ENCODE results near the gene HSP90AB1. TPM values are rescaled to one million over a fixed set of nuclear protein-coding genes. Genes with fewer than 3 reads are reported as not detected.

HSP90AB1 gene
- total and polyA plus RNA-seq, 2 donors: 220 to 600 TPM

DNA sequence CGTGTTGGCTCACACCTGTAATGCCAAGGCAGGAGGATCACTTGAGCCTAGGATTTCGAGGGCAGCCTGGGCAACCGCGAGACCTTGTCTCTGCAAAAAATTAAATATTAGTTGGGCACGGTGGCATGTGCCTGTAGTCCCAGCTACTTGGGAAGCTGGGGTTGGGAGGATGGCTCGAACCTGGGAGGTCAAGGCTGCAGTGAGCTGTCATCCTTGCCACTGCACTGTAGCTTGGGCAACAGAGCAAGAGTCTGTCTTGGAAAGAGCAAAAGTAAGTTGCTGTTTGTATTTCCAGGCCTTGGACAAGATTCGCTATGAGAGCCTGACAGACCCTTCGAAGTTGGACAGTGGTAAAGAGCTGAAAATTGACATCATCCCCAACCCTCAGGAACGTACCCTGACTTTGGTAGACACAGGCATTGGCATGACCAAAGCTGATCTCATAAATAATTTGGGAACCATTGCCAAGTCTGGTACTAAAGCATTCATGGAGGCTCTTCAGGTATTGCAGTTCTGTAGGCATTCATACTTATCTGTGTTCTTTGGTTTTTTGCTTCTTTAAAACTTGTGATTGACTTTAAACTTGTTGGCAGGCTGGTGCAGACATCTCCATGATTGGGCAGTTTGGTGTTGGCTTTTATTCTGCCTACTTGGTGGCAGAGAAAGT, 2.3 kb downstream of the HSP90AB1 start:
- H3K27ac ChIP-seq (ENCODE audit: low read depth): no peak overlapping the region

DNA sequence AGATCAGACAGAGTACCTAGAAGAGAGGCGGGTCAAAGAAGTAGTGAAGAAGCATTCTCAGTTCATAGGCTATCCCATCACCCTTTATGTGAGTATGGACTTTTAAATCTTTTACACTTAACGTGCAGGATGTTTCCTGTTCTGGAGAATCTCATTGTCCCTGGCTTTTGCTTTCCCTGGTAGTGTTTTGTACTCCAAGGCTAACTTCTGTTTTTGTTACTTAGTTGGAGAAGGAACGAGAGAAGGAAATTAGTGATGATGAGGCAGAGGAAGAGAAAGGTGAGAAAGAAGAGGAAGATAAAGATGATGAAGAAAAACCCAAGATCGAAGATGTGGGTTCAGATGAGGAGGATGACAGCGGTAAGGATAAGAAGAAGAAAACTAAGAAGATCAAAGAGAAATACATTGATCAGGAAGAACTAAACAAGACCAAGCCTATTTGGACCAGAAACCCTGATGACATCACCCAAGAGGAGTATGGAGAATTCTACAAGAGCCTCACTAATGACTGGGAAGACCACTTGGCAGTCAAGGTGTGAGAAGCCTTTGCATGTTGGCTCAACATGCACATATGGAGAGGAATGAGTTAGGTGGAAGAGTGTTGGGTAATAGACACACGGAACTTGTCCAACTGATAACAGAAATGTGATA, 3.3 kb downstream of the HSP90AB1 start:
- Histone ChIP-seq H3K4me1 (ENCODE audit: insufficient read depth) (no peaks in the 10 kb centered on the region), H3K4me3 (ENCODE audit: low read depth, low read length) (no peak overlapping the region), H3K36me3 (ENCODE audit: insufficient read depth) (peaks cover 4% of the 10 kb centered on the region), H3K27ac (ENCODE audit: low read depth) (no peak overlapping the region)
- no peak for DNase-seq (ENCODE audit: extremely low spot score)
- 70% methylated on average over 6 of the region's 6 CpGs for WGBS

More for the DNA sequence above, 2.3 kb downstream of the HSP90AB1 start:
- Histone ChIP-seq H3K4me1 (ENCODE audit: insufficient read depth) (no peaks in the 10 kb centered on the region), H3K4me3 (ENCODE audit: low read depth, low read length) (no peak overlapping the region), H3K36me3 (ENCODE audit: insufficient read depth) (peaks cover 4% of the 10 kb centered on the region)
- 81% methylated on average over 9 of the region's 9 CpGs for WGBS
- DNase-seq (ENCODE audit: extremely low spot score): no peak

DNA sequence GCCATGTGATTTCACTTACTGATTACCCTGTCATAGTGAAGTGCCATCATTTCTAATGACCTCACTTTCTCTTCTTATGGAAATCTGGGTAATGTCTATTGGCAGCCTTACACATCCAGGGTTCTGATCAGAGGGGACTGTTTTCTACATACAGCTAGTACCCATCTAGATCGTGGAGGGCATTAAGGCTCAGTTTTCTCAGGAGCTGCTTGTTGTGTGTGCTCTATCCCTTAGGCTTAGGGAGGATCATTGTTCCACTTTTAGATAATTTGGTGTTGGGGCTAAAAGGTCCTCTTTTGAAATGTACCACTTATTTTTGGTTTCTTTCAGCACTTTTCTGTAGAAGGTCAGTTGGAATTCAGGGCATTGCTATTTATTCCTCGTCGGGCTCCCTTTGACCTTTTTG, 3.8 kb downstream of the HSP90AB1 start:
- Histone ChIP-seq H3K4me1 (ENCODE audit: insufficient read depth) (no peaks in the 10 kb centered on the region), H3K4me3 (ENCODE audit: low read depth, low read length) (no peak overlapping the region), H3K36me3 (ENCODE audit: insufficient read depth) (peaks cover 4% of the 10 kb centered on the region), H3K27ac (ENCODE audit: low read depth) (no peak overlapping the region)
- 79% methylated on average over 3 of the region's 3 CpGs for WGBS
- no peak for DNase-seq (ENCODE audit: extremely low spot score)

DNA sequence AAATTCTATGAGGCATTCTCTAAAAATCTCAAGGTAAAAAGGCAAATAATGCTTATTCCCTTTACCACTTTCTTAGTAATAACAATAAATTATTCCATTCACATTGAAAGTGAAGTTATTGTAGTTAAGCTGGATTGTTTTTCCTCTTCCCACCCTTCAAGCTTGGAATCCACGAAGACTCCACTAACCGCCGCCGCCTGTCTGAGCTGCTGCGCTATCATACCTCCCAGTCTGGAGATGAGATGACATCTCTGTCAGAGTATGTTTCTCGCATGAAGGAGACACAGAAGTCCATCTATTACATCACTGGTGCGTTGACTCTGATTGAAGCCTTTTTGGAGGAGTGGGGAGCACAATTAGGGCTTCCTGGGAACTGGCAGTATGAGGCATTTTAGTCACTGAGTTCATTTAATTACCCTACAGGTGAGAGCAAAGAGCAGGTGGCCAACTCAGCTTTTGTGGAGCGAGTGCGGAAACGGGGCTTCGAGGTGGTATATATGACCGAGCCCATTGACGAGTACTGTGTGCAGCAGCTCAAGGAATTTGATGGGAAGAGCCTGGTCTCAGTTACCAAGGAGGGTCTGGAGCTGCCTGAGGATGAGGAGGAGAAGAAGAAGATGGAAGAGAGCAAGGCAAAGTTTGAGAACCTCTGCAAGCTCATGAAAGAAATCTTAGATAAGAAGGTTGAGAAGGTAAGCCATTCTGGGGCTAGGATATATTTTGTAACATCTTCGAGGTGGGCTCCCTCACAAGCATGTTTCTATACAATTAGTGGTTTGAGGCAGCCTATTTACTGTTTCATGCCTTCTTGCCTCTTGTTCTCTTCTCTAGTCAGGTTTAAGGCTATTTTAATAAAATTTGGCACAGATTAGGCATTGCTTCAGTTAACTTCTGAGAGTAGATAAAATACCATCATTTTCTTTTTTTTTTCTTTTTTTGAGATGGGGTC, 4.9 kb downstream of the HSP90AB1 start:
- peaks cover 4% of the 10 kb centered on the region for H3K36me3 ChIP-seq (ENCODE audit: insufficient read depth)
- no peaks in the 10 kb centered on the region for H3K4me1 ChIP-seq (ENCODE audit: insufficient read depth)
- 93% methylated on average over 14 of the region's 14 CpGs for whole genome bisulfite sequencing
- H3K4me3 ChIP-seq (ENCODE audit: low read depth, low read length): no peak overlapping the region
- no peak for DNase-seq (ENCODE audit: extremely low spot score)
- H3K27ac ChIP-seq (ENCODE audit: low read depth): no peak overlapping the region

DNA sequence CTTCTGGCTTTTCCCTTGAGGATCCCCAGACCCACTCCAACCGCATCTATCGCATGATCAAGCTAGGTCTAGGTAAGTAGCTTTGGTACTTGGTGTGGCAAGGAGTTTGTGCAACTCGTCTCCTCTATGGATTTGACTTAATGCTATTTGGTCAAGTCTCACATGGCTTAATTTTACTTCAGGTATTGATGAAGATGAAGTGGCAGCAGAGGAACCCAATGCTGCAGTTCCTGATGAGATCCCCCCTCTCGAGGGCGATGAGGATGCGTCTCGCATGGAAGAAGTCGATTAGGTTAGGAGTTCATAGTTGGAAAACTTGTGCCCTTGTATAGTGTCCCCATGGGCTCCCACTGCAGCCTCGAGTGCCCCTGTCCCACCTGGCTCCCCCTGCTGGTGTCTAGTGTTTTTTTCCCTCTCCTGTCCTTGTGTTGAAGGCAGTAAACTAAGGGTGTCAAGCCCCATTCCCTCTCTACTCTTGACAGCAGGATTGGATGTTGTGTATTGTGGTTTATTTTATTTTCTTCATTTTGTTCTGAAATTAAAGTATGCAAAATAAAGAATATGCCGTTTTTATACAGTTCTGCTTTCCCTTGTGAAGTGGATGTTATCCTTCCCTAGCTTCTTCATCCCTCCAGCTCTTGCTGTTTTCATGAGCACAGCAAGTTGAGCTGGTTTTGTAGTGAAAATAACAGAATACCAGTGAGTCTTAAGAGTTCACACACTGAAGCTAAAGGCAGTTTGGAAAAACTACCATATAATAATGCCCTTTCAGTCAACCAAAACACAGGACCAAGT, 6.6 kb downstream of the HSP90AB1 start:
- no peak for DNase-seq (ENCODE audit: extremely low spot score)
- H3K27ac ChIP-seq (ENCODE audit: low read depth): no peak overlapping the region
- H3K4me3 ChIP-seq (ENCODE audit: low read depth, low read length): no peak overlapping the region
- no peaks in the 10 kb centered on the region for H3K4me1 ChIP-seq (ENCODE audit: insufficient read depth)
- WGBS: 71% methylated on average over 10 of the region's 10 CpGs
- peaks cover 4% of the 10 kb centered on the region for H3K36me3 ChIP-seq (ENCODE audit: insufficient read depth)

DNA sequence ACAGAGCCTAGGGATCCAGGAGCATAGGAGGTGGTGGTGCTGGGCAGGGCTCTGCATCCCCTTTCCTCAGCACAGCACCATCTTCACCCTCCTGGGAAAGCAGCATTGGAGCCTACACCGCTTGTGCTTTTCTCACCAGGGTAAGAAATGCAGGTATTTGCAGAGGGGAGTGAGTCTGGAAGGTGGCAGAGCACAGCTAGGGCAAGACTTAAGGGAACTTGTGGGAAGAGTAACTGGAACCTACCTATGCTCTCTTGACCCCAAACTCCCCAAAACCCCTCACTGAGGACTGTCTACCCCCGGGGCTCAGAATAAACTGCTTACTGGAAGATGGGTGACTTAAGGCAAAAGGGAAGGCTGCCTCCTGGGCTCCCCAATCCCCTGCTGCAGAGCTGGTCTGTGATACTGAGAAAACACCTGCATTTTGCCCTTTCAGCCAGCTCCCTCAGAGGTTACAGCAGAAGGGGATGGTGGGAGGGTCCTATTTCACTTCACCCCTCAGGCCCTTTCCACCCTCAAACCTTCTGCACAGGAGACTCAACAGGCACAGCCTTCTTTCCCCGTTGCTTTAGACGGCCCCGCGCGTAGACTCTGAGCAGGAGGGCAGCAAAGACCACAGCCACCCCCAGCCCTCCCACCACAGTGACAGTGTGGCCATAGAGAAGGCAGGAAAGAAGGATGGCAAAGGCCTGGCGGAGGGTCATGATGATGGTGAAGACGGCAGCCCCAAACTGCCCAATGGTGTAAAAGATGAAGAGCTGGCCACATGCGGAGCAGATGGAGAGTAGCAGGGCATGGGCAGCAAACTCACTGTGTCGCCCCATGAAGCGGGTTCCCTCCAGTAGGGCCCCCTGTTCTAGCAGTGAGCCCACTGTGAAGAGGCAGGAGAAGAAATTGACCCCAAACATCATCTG, 7.5 kb downstream of the HSP90AB1 start:
- H3K4me1 ChIP-seq (ENCODE audit: insufficient read depth): no peaks in the 10 kb centered on the region
- DNase-seq (ENCODE audit: extremely low spot score): no peak
- 76% methylated on average over 12 of the region's 12 CpGs for WGBS
- no peak overlapping the region for H3K27ac ChIP-seq (ENCODE audit: low read depth)
- H3K4me3 ChIP-seq (ENCODE audit: low read depth, low read length): no peak overlapping the region
- peaks cover 4% of the 10 kb centered on the region for H3K36me3 ChIP-seq (ENCODE audit: insufficient read depth)

DNA sequence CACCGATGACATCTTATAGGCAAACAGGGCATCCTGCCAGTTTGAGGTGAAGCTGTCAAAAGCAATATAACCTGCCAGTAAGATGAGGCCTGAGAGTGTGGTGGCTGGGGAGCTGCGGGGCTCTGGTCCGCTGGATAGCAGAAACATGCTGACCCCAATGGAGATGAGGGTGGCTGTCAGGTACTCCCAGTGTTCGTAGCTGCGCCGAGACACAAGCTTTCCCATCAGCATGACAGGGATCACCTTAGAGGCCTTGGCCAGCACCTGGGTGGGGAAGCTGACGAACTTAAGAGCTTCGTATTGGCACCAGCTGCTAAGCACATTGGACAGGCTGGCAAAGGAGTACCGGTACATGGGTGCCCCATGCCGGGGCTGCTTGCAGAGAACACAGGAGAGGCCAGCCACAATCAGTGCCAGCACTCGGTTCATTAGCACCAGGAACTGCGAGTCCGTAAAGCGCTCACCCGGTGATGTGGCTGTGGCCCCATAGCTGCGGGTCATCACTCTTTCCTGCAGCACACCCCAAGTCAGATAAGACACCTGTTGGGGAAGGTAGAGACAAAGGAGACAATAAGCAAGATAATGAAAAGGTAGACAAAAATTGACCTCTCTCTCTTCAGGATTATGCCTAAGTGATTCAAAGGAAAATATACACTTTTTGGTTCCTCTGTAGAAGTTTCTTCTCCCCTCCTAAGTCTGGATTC, 8.4 kb downstream of the HSP90AB1 start:
- peaks cover 4% of the 10 kb centered on the region for H3K36me3 ChIP-seq (ENCODE audit: insufficient read depth)

DNA sequence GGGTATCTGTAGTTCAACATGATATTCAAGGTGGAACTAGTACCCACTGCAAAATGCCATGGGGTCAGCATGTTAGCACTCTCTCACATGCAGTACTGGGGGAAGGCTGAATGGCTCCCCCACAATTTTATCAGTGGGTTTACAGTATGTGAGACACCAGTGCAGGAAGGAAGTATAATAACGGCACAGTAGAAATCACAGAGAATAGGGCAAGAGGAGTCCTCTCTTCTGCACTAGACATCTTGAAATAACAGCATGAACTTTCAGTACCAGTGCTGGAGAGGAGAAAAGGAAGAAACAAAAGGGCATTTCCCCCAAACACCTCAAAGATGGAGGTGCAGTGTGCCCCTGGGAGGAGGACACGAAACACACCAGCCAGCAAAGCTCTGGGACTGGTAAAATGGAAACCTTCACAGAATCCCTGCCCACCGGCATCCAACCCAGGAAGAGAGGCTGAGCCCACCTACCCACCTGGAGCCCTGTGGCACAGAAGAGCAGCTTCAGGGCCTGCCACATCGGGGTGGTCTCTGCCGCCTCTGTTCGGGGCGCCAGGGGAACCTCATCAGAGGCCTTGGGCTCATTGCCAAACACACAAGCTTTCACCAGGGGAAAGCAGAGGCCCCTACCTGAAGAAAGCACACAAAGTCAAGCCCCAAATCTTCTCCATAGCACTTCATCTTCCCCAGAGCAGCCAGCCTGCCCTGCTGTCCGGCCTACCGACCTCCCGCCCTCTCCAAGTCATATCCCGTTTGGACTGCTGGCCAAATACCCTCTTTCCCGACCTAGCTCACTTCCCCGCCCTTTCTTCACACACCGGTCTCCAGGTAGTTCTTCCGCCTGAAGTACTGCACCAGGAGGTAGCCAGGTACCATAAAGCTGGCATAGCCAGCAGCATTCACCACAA, 9.2 kb downstream of the HSP90AB1 start:
- Histone ChIP-seq H3K4me1 (ENCODE audit: insufficient read depth) (no peaks in the 10 kb centered on the region), H3K4me3 (ENCODE audit: low read depth, low read length) (peak overlapping the region; percentile 65), H3K36me3 (ENCODE audit: insufficient read depth) (peaks cover 4% of the 10 kb centered on the region), H3K27ac (ENCODE audit: low read depth) (peak overlapping the region; percentile 55)
- 28% methylated on average over 15 of the region's 15 CpGs for WGBS
- DNase-seq (ENCODE audit: extremely low spot score): no peak

More for the DNA sequence above, 8.4 kb downstream of the HSP90AB1 start:
- Histone ChIP-seq H3K4me1 (ENCODE audit: insufficient read depth) (no peaks in the 10 kb centered on the region), H3K27ac (ENCODE audit: low read depth) (no peak overlapping the region), H3K4me3 (ENCODE audit: low read depth, low read length) (no peak overlapping the region)
- no peak for DNase-seq (ENCODE audit: extremely low spot score)
- WGBS: 73% methylated on average over 16 of the region's 16 CpGs

DNA sequence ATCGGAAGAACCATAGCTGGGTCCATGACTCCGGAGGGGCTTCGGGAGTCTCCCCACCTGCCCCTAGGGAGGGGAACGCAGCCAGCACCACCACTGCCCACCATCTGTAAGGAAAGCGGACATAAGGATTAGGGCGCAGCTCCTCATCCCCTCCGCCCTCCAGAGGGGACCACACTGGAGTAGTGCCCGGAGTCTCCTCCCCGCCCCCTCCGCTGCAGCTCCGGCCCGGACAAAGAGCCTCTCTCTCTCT, 9.8 kb downstream of the HSP90AB1 start:
- peak overlapping the region; percentile 55 for H3K27ac ChIP-seq (ENCODE audit: low read depth)
- peaks cover 3% of the 10 kb centered on the region for H3K36me3 ChIP-seq (ENCODE audit: insufficient read depth)
- no peak for DNase-seq (ENCODE audit: extremely low spot score)
- 1% methylated on average over 12 of the region's 12 CpGs for WGBS
- peak overlapping the region; percentile 65 for H3K4me3 ChIP-seq (ENCODE audit: low read depth, low read length)
- H3K4me1 ChIP-seq (ENCODE audit: insufficient read depth): no peaks in the 10 kb centered on the region

DNA sequence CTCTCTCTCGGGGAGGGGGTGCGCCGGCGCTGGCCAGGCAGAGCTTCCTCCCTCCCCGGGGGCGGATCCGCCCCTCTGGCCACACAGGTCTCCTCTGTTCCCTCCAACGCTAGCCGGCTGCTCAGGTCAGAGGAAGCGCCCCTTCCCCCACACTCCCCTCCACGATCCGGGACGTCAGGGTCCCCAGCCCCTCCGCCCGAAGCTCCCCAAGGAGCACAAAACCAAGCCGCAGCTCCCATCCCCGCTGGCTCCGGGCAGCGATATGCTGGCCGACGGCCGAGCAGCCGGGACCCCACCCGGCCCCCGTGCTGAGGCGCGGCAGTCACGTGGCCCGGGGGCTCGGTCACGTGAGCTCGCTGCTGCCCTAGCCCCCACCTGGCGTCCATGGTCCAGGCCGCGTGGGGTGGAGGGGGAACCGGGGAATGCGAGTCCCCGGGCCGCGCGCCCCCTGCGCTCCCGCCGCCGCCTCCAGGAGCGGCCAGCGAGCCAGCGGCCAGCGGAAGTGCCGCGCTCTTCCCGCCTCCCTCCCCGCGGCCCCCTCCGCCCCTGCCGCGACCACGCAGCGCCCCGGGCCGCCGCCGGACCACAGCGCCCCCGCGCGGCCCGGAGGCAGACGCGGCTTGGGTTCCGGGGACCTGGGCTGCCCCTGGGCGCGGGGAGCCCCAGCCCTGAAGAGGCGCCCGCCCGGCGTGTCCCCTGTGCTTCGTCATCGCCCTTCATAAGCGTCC, 10.3 kb downstream of the HSP90AB1 start, which contains the start of gene SLC35B2:
Gene SLC35B2 (minus strand): TSS at position 504 of the 728 bp plus-strand sequence. CDS start 118 bp downstream, at position 386.
- WGBS: under 1% methylated on average over 80 of the region's 80 CpGs
- Histone ChIP-seq H3K36me3 (ENCODE audit: insufficient read depth) (no peaks in the 10 kb centered on the region), H3K4me1 (ENCODE audit: insufficient read depth) (no peaks in the 10 kb centered on the region), H3K27ac (ENCODE audit: low read depth) (peak within 1 kb of the TSS; percentile 55), H3K4me3 (ENCODE audit: low read depth, low read length) (peak within 1 kb of the TSS; percentile 65)
- DNase-seq (ENCODE audit: extremely low spot score): peak; percentile 25
